ENCODE measurements around the gene ABCB11.

DNA sequence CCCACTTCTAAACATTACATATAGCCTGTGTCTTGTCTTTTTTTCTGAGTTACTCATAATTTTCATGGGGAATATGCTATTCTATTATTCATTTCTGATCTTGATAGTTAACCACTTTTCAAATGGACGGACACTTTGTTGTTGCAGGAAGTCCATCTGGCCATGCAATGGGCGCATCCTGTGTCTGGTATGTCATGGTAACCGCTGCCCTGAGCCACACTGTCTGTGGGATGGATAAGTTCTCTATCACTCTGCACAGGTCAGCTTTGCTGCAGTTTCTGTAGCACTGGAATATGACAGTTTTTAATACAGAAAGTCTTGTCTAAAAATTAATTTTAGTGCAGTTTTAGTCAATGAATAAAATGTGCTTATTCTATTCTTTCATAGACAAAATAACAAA lies 126.8 kb downstream of the ABCB11 start:
- TF ChIP-seq CTCF (conservative IDR thresholded peaks at IDR 0.05; ENCODE audit: low read depth, low read length) (no peak), RAD21 (IDR thresholded peaks at IDR 0.05; ENCODE audit: low read length) (no peak), SMC3 (IDR thresholded peaks at IDR 0.05; ENCODE audit: low read depth, low read length) (no peak)
- TF ChIP-seq, protein P1, sequence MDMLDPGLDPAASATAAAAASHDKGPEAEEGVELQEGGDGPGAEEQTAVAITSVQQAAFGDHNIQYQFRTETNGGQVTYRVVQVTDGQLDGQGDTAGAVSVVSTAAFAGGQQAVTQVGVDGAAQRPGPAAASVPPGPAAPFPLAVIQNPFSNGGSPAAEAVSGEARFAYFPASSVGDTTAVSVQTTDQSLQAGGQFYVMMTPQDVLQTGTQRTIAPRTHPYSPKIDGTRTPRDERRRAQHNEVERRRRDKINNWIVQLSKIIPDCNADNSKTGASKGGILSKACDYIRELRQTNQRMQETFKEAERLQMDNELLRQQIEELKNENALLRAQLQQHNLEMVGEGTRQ (IDR thresholded peaks at IDR 0.05; ENCODE audit: low read depth, low read length) = no peak

All from IMR-90 (cell line).